ENCODE results near the gene SEBOX.

Gene SEBOX

GRCh38 chr17:28347261-28347891, 17.6 kb downstream of the SEBOX start:
- H3K4me3 ChIP-seq (ENCODE audit: low read length), result no peak overlapping the region
- peak; percentile 94 for DNase-seq (ENCODE audit: low read depth)
- no peak for TF ChIP-seq CTCF (IDR thresholded peaks at IDR 0.05; ENCODE audit: insufficient read depth, low read depth, low read length, missing control alignments)

GRCh38 chr17:28346746-28347246, 18.2 kb downstream of the SEBOX start:
- no peak overlapping the region for H3K4me3 ChIP-seq (ENCODE audit: low read length)
- TF ChIP-seq CTCF (IDR thresholded peaks at IDR 0.05; ENCODE audit: insufficient read depth, low read depth, low read length, missing control alignments), result peak; percentile 29

GRCh38 chr17:28346199-28346580, 18.8 kb downstream of the SEBOX start:
- no peak overlapping the region for H3K4me3 ChIP-seq (ENCODE audit: low read length)
- TF ChIP-seq CTCF (IDR thresholded peaks at IDR 0.05; ENCODE audit: insufficient read depth, low read depth, low read length, missing control alignments), result no peak
- no peak for DNase-seq (ENCODE audit: low read depth)

More at GRCh38 chr17:28346746-28347246, 18.2 kb downstream of the SEBOX start:
- DNase-seq (ENCODE audit: low read depth), result no peak

GRCh38 chr17:28345419-28346198, 19.4 kb downstream of the SEBOX start:
- no peak for DNase-seq (ENCODE audit: low read depth)
- TF ChIP-seq CTCF (IDR thresholded peaks at IDR 0.05; ENCODE audit: insufficient read depth, low read depth, low read length, missing control alignments), result no peak
- no peak overlapping the region for H3K4me3 ChIP-seq (ENCODE audit: low read length)

- DNase-seq (ENCODE audit: low read depth), result no peak
- no peak overlapping the region for H3K4me3 ChIP-seq (ENCODE audit: low read length)
- TF ChIP-seq CTCF (IDR thresholded peaks at IDR 0.05; ENCODE audit: insufficient read depth, low read depth, low read length, missing control alignments), result no peak
Measured at GRCh38 chr17:28344435-28344901, 20.5 kb downstream of the SEBOX start.

- no peak for DNase-seq (ENCODE audit: low read depth)
- no peak for TF ChIP-seq CTCF (IDR thresholded peaks at IDR 0.05; ENCODE audit: insufficient read depth, low read depth, low read length, missing control alignments)
- H3K4me3 ChIP-seq (ENCODE audit: low read length), result no peak overlapping the region
Measured at GRCh38 chr17:28344011-28344410, 21.0 kb downstream of the SEBOX start.
